ENCODE measurements around the gene TMEM141.
"Not testable (repeated sequence)": the region's sequence is repeated elsewhere in the genome, so short reads cannot be mapped to it uniquely, and the experiment has no call there.

TMEM141 gene

DNA sequence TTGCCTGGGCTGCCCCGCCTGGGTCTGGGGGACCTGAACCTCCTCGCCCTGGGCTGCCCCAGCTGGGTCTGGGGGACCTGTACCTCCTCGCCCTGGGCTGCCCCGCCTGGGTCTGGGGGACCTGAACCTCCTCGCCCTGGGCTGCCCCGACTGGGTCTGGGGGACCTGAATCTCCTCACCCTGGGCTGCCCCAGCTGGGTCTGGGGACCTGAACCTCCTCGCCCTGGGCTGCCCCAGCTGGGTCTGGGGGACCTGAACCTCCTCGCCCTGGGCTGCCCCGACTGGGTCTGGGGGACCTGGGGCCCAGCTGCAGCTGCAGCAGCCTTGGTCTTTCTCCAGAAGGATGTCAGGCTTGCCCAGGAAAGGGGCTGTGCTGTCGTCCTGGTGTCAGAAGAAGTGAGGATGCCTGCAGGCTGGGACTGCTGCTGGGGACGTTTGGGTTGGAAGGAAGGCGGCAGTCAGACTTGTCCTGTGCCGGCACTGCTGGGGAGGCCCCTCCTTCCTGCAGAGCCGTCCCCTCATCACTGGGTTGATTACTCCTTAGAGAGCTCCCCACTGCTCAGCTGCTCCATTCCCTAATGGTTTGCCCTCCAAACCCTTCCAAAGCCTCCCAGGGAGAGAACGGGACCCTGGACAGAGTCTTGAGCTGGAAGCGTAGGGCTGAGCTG, 42.4 kb downstream of the TMEM141 start:
- DNase-seq (ENCODE audit: low read depth in 2 of 2) = not testable (repeated sequence)

DNA sequence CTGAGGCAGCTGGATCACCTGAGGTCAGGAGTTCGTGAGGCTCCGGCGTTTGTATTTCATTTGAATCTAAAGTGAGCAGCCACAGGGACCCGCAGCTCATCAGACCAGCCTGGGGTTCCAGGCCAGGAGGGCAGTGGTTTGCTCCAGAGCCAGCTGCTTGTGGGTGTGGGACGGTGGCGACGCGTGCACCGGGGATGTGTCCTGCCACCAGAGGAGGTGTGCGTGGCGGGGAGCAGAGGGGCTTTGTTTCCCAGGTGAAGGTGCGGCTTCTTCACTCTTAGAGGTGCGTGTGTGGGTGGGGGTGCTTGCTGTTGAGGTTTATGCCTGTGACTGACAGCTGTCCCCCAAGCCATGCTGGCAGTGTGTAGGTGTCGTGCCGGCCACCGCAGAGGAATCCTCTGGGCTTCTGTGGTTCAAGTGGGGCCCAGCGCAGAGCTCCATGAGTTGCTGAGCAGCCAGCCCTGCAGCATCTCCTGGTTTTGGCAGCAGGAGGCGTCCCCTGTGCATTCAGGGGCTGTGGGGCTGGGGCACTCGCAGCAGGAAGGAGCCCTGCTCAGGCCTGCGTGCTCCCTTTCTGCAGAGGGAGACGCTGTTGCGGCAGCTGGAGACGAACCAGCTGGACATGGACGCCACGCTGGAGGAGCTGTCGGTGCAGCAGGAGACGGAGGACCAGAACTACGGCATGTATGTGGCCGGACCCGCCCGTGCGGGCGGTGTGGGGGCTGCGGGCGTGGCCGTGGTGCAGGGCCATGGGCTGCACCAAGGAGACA, 44.2 kb downstream of the TMEM141 start:
- no peak for DNase-seq (ENCODE audit: low read depth in 2 of 2)

DNA sequence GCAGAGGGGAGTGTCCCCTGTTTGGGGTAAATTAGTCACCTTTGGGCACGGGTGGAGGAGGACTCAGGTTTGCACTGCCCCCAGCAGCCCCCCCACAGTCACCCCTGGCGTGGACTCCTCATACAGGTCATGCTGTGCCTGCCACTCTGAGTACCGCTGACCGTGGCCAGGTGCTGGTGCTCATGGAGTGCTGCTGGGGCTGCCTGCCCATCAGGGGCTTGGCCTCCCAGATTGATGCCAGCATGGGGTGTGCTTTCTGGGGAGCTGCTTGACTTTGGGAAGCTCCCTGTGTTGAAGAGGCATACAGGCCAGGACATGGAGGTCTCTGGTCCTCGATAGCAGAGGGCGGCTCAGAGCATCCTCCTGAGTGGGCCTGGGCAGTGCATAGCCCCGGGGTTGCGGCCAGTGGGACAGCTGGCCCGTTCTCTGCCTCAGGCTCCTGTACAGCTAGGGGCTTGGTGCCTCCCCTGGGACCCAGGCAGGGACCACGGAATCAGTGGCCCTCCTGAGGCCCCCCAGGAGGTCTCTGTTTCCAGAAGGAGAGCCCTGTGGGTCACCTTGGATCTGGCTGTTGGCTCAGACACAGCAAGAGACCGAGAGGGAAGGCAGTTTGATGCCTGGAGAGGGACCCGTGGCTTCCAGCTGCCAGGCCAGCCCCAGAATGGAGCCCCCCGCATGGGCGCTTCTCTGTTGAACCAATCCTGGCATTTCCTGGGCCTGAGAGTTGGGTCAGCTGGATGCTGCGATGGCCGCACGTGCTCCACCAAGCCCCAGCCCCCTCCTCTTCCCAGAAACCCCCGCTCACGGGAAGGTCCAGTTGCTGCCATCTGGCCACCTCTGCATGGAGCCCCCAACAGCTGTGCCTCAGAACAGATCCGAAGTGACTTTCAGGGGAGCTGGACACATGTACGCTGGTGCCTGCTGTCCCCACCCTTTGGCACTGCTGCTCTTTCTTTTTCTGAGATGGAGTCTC, 45.1 kb downstream of the TMEM141 start:
- no peak for DNase-seq (ENCODE audit: low read depth in 2 of 2)

GRCh38 chr9:136837146-136837855, 46.2 kb downstream of the TMEM141 start:
- no peak for DNase-seq (ENCODE audit: low read depth in 2 of 2)

GRCh38 chr9:136837856-136838277, 46.7 kb downstream of the TMEM141 start:
- DNase-seq (ENCODE audit: low read depth in 2 of 2) = not testable (repeated sequence)

GRCh38 chr9:136838314-136839228, 47.4 kb downstream of the TMEM141 start:
- DNase-seq (ENCODE audit: low read depth in 2 of 2) = no peak

- DNase-seq (ENCODE audit: low read depth in 2 of 2) = no peak
These were observed 48.3 kb downstream of the TMEM141 start for GRCh38 chr9:136839229-136840139.

DNA sequence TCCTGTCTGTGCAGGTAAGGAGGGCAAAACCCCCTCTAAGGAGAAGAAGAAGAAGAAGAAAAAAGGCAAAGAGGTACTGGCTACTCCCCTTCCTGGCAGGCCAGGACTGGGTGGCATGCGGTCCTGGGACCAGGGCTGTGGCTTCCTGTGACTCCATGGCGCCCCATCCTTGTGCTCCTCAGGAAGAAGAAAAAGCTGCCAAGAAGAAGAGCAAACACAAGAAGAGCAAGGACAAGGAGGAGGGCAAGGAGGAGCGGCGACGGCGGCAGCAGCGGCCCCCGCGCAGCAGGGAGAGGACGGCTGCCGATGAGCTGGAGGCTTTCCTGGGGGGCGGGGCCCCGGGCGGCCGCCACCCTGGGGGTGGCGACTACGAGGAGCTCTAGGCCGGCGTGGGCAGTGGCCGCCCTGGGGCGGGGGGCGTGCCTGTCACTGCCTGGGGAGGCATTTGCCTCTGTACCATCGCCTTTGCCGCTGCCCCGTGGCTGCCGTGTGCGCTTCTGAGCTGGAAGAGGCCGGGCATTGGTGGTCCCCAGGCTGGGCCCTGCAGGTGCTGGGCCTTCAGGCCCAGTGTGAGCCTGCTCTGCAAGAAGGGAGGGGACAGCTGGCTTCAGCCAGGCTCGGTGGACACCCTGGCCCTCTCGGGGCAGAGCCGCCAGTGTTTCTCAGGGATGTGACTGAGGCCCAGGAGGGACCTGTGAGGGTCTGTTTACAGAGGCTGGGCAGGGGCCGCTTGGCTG, 49.2 kb downstream of the TMEM141 start:
- DNase-seq (ENCODE audit: low read depth in 2 of 2) = no peak

DNA sequence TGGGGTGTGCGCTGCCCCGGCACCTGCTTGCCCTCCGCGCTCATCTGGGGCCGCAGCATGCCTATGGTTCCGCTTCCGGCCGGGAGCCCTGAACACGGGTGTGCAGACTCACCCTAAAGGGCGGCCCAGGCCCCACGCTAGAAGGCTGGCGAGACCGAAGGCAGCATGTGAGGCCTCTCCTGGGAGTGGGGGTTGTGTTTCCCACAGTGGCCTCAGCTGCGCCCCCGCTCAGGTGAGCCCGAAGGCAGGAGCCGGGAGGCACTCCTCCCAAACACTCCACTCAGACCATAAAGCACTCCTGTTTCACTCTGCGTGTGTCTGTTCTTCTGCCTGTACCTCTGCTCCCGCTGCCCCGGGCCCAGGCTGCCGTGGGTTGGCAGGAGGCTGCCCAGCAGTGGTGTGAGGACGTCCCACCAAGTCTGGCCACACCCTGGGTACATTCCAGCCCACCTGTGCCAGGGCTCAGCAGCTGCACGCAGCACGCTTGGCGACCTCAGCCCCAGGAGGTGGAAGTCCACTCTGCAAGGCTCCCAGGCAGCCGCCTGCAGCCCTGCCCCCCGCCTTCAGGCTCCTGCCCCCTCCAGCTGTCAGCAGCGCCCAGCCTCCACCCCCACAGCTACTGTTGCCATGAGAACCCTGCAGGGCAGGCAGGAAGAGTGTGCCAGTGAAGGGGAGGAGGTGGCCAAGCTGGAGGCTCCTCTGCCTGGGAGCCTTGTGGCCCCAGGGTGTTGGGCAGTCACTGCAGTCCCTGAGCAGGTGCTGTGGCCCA, 49.9 kb downstream of the TMEM141 start:
- DNase-seq (ENCODE audit: low read depth in 2 of 2) = no peak

GRCh38 chr9:136841646-136842379, 50.7 kb downstream of the TMEM141 start:
- not testable (repeated sequence) for DNase-seq (ENCODE audit: low read depth in 2 of 2)

GRCh38 chr9:136842380-136842948, 51.3 kb downstream of the TMEM141 start, which contains the start of gene AJM1:
Gene AJM1 (plus strand): TSS chr9:136842478. CDS start chr9:136844415, 1,937 bp downstream.
- DNase-seq (ENCODE audit: low read depth in 2 of 2) = peak; percentile 65 to 72
